ENCODE results near the gene RNF11. TPM values are rescaled to one million over a fixed set of nuclear protein-coding genes. Genes with fewer than 3 reads are reported as not detected.

RNF11 gene
- 10 to 100 TPM; 34.8 to 39.7 TPM for total RNA-seq

GRCh38 chr1:51235673-51236530, at the start of gene RNF11:
Gene RNF11, plus strand, starts transcription at chr1:51236273. Its CDS starts 484 bp downstream, at chr1:51236757.
- ChIA-PET POLR2A (interaction anchor here (0.8 to 3.5 kb wide), 15 partner anchors 10 to 493 kb away, joined by 3 to 17 read pairs (median 4); partner anchors contain the start of gene CDKN2C), CTCF (interaction anchor here (0.6 to 1.6 kb wide), 10 partner anchors 12 to 425 kb away, joined by 3 to 11 read pairs (median 3); no protein-coding TSS in a partner anchor)
- Mint-ChIP-seq H3K9me3 (no peaks in the 10 kb centered on the region), H3K4me1 (peaks cover 31% of the 10 kb centered on the region), H3K27me3 (no peaks in the 10 kb centered on the region), H3K4me3 (peak within 1 kb of the TSS; percentile 97), H3K36me3 (ENCODE audit: low read depth) (peaks cover 6% of the 10 kb centered on the region), H3K27ac (peak within 1 kb of the TSS; percentile 87)
- peak; percentile 93 for DNase-seq

- Mint-ChIP-seq H3K27me3 (peaks cover 6% of the 10 kb centered on the region), H3K9me3 (no peaks in the 10 kb centered on the region), H3K4me1 (no peaks in the 10 kb centered on the region), H3K4me3 (no peak overlapping the region), H3K36me3 (ENCODE audit: low read depth) (no peaks in the 10 kb centered on the region), H3K27ac (no peak overlapping the region)
- no peak for DNase-seq
- POLR2A ChIA-PET = no interaction called here
- CTCF ChIA-PET = interaction anchor here (1.0 to 7.6 kb wide), 12 partner anchors 15 to 437 kb away, joined by 3 to 70 read pairs (median 6); no protein-coding TSS in a partner anchor
These were observed 47.8 kb upstream of the RNF11 start for GRCh38 chr1:51188230-51188629.

- peaks cover 6% of the 10 kb centered on the region for H3K27me3 Mint-ChIP-seq
- peak; percentile 41 for DNase-seq
- H3K4me3 Mint-ChIP-seq = no peak overlapping the region
- H3K27ac Mint-ChIP-seq = no peak overlapping the region
- H3K9me3 Mint-ChIP-seq = no peaks in the 10 kb centered on the region
- no peaks in the 10 kb centered on the region for H3K36me3 Mint-ChIP-seq (ENCODE audit: low read depth)
- H3K4me1 Mint-ChIP-seq = no peaks in the 10 kb centered on the region
- CTCF ChIA-PET = interaction anchor here (0.6 to 7.6 kb wide), 30 partner anchors 9 to 690 kb away, joined by 3 to 70 read pairs (median 4); no protein-coding TSS in a partner anchor
- POLR2A ChIA-PET = no interaction called here
These were observed 46.5 kb upstream of the RNF11 start for GRCh38 chr1:51189421-51190073.

GRCh38 chr1:51190961-51191360, 45.1 kb upstream of the RNF11 start:
- DNase-seq = no peak
- ChIA-PET CTCF (interaction anchor here (0.8 to 7.6 kb wide), 14 partner anchors 8 to 417 kb away, joined by 3 to 70 read pairs (median 6); no protein-coding TSS in a partner anchor), POLR2A (no interaction called here)
- Mint-ChIP-seq H3K4me1 (no peaks in the 10 kb centered on the region), H3K27me3 (peaks cover 6% of the 10 kb centered on the region), H3K9me3 (no peaks in the 10 kb centered on the region), H3K36me3 (ENCODE audit: low read depth) (no peaks in the 10 kb centered on the region), H3K4me3 (no peak overlapping the region), H3K27ac (no peak overlapping the region)

GRCh38 chr1:51192213-51192843, 43.7 kb upstream of the RNF11 start:
- ChIA-PET CTCF (interaction anchor here (0.8 to 7.6 kb wide), 17 partner anchors 11 to 418 kb away, joined by 3 to 70 read pairs (median 7); no protein-coding TSS in a partner anchor), POLR2A (no interaction called here)
- no peaks in the 10 kb centered on the region for H3K36me3 Mint-ChIP-seq (ENCODE audit: low read depth)
- H3K4me3 Mint-ChIP-seq = no peak overlapping the region
- peak; percentile 56 for DNase-seq
- H3K9me3 Mint-ChIP-seq = no peaks in the 10 kb centered on the region
- H3K27me3 Mint-ChIP-seq = peaks cover 6% of the 10 kb centered on the region
- no peaks in the 10 kb centered on the region for H3K4me1 Mint-ChIP-seq
- H3K27ac Mint-ChIP-seq = no peak overlapping the region

GRCh38 chr1:51193564-51193963, 42.5 kb upstream of the RNF11 start:
- no peak overlapping the region for H3K27ac Mint-ChIP-seq
- H3K36me3 Mint-ChIP-seq (ENCODE audit: low read depth) = no peaks in the 10 kb centered on the region

GRCh38 chr1:51203121-51203873, 32.8 kb upstream of the RNF11 start:
- DNase-seq = no peak
- no peak overlapping the region for H3K27ac Mint-ChIP-seq
- H3K4me1 Mint-ChIP-seq = peaks cover 4% of the 10 kb centered on the region
- H3K9me3 Mint-ChIP-seq = no peaks in the 10 kb centered on the region
- no peaks in the 10 kb centered on the region for H3K36me3 Mint-ChIP-seq (ENCODE audit: low read depth)
- ChIA-PET POLR2A (no interaction called here), CTCF (interaction anchor here (1.1 kb wide), 1 partner anchor 11 kb away, joined by 3 read pairs; no protein-coding TSS in a partner anchor)
- H3K27me3 Mint-ChIP-seq = no peaks in the 10 kb centered on the region
- H3K4me3 Mint-ChIP-seq = no peak overlapping the region

More at GRCh38 chr1:51193564-51193963, 42.5 kb upstream of the RNF11 start:
- H3K9me3 Mint-ChIP-seq = no peaks in the 10 kb centered on the region
- ChIA-PET POLR2A (no interaction called here), CTCF (interaction anchor here (0.8 to 7.6 kb wide), 6 partner anchors 25 to 321 kb away, joined by 3 to 60 read pairs (median 10); no protein-coding TSS in a partner anchor)
- H3K4me3 Mint-ChIP-seq = no peak overlapping the region
- no peaks in the 10 kb centered on the region for H3K4me1 Mint-ChIP-seq
- DNase-seq = no peak
- H3K27me3 Mint-ChIP-seq = peaks cover 6% of the 10 kb centered on the region

- CTCF ChIA-PET = interaction anchor here (1.1 kb wide), 1 partner anchor 12 kb away, joined by 3 read pairs; no protein-coding TSS in a partner anchor
- Mint-ChIP-seq H3K4me1 (peaks cover 4% of the 10 kb centered on the region), H3K27me3 (no peaks in the 10 kb centered on the region), H3K36me3 (ENCODE audit: low read depth) (no peaks in the 10 kb centered on the region), H3K4me3 (no peak overlapping the region), H3K9me3 (no peaks in the 10 kb centered on the region), H3K27ac (no peak overlapping the region)
- DNase-seq = no peak
- POLR2A ChIA-PET = no interaction called here
These were observed 32.2 kb upstream of the RNF11 start for GRCh38 chr1:51203874-51204245.

- no peaks in the 10 kb centered on the region for H3K36me3 Mint-ChIP-seq (ENCODE audit: low read depth)
- H3K27ac Mint-ChIP-seq = no peak overlapping the region
- no peaks in the 10 kb centered on the region for H3K9me3 Mint-ChIP-seq
- CTCF ChIA-PET = interaction anchor here (1.4 kb wide), 1 partner anchor 19 kb away, joined by 4 read pairs; no protein-coding TSS in a partner anchor
- H3K27me3 Mint-ChIP-seq = no peaks in the 10 kb centered on the region
- H3K4me3 Mint-ChIP-seq = no peak overlapping the region
- POLR2A ChIA-PET = no interaction called here
- DNase-seq = no peak
- H3K4me1 Mint-ChIP-seq = peaks cover 14% of the 10 kb centered on the region
These were observed 26.0 kb upstream of the RNF11 start for GRCh38 chr1:51210055-51210454.

GRCh38 chr1:51210676-51211075, 25.4 kb upstream of the RNF11 start:
- Mint-ChIP-seq H3K27me3 (no peaks in the 10 kb centered on the region), H3K27ac (no peak overlapping the region)

GRCh38 chr1:51214615-51215131, 21.4 kb upstream of the RNF11 start:
- Mint-ChIP-seq H3K4me3 (no peak overlapping the region), H3K27me3 (no peaks in the 10 kb centered on the region), H3K36me3 (ENCODE audit: low read depth) (no peaks in the 10 kb centered on the region), H3K4me1 (peaks cover 23% of the 10 kb centered on the region), H3K9me3 (no peaks in the 10 kb centered on the region), H3K27ac (peak overlapping the region; percentile 54)
- POLR2A ChIA-PET = interaction anchor here (1.0 to 2.1 kb wide), 4 partner anchors 11 to 77 kb away, joined by 3 to 14 read pairs (median 4); partner anchors contain the start of gene RNF11
- DNase-seq = peak; percentile 18
- CTCF ChIA-PET = interaction anchor here (0.8 to 1.3 kb wide), 3 partner anchors 23 to 440 kb away, joined by 3 to 4 read pairs (median 4); no protein-coding TSS in a partner anchor

More at GRCh38 chr1:51210676-51211075, 25.4 kb upstream of the RNF11 start:
- no peaks in the 10 kb centered on the region for H3K9me3 Mint-ChIP-seq
- H3K4me1 Mint-ChIP-seq = peaks cover 20% of the 10 kb centered on the region
- POLR2A ChIA-PET = no interaction called here
- H3K36me3 Mint-ChIP-seq (ENCODE audit: low read depth) = no peaks in the 10 kb centered on the region
- no peak for DNase-seq
- H3K4me3 Mint-ChIP-seq = no peak overlapping the region
- CTCF ChIA-PET = interaction anchor here (1.4 kb wide), 2 partner anchors 19 to 86 kb away, joined by 3 to 4 read pairs; no protein-coding TSS in a partner anchor
